8988T (cell line): ENCODE measurements around the gene SPIRE2.
"Not testable (repeated sequence)": the region's sequence is repeated elsewhere in the genome, so short reads cannot be mapped to it uniquely, and the experiment has no call there.

Source experiments
- DNase-seq: peaks from one replicate; pipeline ENCODE4 v3.0.0; 2011

SPIRE2 gene

DNA sequence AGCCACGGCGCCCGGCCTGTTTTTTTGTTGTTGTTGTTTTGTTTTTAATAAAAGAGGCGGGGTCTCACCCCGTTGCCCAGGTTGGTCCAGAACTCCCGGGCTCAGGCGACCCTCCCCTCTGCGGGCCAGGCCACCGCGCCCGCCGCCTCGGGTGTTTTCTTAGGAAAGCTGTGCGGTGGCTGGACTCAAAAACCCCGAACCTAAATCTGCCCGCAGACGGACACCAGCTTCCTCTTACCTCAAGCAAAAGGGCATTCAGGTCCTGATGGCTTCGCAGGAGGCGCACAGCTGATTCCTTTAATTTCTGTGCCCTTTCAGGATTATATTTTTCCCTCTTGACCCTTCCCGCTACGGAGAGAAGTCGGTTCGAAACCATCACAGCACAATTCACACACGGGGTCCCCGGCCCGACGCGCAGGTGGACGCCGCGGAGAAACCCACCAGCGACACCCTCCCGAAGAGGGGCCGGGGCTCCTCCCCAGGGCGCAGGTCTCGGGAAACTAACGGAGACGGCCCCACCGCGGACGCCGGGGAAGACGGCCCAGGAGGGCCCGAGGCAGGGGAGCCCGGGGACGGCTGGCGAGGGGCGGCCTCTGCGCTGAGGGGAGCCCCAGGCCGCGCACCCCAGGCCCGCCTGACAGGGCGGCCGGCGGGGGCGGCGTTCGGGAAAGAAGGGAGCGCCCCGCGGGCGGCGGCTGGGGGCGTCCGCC lies 12.5 kb upstream of the SPIRE2 start:
- DNase-seq = no peak

DNA sequence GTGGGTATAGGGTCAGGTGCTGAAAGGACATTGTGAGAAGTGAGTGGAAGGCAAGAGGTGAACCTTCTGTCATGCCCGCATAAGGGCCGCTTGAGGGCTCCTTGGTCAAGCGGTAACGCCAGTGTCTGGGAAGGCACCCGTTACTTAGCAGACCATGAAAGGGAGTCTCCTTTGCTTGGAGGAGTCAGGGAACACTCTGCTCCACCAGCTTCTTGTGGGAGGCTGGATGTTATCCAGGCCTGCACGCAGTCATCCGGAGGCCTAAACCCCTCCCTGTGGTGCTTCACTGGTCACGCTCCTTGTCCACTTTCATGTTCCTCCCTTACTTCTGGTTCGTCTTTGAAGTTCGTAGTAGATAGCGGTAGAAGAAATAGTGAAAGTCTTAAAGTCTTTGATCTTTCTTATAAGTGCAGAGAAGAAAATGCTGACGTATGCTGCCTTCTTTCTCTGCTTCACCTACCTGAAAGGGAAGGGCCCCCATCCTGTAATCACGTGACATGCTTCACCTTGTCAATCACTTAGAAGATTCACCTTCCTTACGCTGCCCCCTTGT lies 9.3 kb upstream of the SPIRE2 start:
- DNase-seq = not testable (repeated sequence)

DNA sequence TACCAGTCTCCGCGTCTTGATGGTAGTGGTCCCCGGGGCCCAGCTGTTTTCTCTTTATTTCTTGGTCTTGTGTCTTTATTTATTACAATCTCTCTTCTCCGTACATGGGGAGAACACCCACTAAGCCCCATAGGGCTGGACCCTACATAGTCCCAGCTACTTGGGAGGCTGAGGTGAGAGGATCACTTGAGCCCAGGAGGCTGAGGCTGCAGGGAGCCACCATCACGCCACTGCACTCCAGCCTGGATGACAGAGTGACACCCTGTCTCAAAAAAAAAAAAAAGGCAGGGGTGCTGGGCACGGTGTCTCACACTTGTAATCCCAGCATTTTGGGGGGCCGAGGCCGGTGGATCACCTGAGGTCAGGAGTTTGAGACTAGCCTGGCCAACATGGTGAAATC lies 8.8 kb upstream of the SPIRE2 start:
- not testable (repeated sequence) for DNase-seq

DNA sequence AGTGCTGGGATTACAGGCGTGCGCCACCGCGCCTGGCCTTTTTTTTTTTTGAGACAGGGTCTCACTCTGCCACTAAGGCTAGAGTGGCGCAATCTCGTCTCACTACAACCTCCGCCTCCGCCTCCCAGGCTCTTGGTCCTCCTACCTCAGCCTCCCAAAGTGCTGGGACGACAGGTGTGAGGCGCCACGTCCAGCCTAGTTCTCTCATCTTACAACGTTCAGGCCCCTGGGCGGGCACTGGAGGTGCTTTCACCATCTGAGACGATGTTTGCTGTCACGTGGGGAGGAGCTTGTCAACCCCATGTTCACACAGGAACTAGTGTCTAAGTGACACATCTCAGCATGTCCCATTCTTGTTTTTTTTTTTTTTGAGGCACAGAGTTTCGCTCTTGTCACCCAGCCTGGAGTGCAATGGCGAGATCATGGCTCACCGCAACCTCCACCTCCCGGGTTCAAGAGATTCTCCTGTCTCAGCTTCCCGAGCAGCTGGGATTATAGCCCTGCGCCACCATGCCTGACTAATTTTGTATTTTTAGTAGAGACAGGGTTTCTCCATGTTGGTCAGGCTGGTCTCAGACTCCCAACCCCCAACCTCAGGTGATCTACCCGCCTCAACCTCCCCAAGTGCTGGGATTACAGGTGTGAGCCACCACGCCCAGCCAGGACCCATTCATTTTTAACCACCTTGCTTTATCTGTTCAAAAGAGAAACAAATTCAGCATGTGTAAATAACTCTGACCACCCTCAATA lies 6.7 kb upstream of the SPIRE2 start:
- DNase-seq = no peak

DNA sequence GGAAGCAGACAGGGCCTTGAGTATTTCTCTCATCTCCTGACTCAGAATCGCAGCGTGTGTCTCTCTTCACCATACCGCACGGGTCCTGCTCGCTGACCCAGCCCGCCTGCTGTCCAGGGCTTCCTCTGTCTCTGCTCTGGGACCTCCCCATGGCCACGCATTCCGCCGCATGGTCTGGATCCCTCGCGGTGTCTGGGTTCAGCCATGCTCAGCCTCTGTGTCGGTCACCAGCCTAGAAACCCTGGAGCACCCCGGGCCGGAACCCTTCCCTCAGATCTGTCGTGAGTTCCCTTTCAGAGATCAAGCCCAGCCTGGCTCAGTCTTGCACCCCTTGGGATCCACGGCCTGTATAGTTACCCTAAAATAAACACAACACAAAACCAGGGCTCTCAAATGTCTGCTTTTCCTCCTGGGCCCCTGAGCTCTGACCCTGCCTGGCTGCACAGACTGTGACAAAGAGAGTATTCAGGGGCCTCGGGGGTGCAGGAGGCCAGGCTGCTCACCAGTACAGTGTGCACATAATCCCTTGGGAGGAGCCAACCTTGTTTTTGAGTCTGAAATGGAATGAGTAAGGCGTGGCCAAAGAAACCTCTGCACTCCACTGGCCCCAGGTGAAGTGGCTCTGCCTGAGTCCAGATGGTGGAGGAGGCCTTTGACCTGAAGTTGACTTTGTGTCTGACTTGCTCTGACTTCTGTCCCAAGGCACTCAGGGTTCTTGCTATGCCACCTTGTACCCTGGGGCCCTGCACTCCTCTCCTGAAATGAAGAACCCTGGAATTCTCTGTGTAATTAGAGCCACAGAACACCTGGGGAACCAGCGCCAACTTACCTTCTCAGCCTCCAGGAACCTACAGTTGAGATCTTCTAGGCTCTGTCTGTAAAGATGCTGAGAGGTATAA lies 5.8 kb upstream of the SPIRE2 start:
- no peak for DNase-seq

DNA sequence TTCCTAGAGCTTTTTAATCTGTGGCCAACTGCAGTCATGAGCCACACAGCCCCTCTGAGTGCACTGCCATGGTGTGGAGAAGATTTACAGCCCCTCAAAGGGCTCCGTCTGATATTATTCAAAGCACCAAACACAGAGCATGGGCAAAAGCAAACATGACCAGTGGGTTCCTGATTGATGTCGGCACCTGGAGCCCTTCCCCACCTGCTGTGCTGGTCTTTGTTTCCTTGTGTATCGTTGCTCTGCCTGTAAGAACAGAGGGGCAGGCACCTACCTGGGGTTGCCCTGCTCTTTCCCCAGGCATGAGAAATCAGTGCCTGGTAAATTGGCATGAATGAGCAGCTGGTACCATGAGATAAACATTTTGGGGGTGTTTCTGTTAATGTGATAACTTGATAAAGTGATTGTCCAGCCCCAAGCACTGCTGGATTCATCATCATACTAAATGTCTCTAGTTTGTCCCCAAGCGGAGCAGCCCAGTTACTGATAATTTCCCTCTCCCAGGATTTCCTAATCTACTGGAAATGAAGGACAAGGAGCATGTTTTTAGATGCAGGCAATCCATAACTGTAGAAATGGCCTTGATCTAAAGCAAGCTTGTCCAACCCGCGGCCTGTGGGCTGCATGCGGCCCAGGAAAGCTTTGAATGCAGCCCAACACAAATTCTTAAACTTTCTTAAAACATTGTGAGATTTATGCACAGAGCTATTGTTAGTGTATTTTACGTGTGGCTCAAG lies 5.0 kb upstream of the SPIRE2 start:
- no peak for DNase-seq

DNA sequence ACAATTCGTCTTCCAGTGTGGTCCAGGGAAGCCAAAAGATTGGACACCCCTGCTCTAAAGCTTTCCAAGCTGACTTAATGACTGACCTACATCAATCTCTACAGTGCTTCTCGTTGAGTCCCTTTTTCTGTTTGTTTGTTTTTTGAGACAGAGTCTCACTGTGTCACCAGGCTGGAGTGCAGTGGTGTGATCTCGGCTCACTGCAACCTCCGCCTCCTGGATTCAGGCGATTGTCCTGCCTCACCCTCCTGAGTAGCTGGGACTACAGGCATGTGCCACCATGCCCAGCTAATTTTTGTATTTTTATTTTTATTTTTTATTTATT lies 4.5 kb upstream of the SPIRE2 start:
- DNase-seq = not testable (repeated sequence)

DNA sequence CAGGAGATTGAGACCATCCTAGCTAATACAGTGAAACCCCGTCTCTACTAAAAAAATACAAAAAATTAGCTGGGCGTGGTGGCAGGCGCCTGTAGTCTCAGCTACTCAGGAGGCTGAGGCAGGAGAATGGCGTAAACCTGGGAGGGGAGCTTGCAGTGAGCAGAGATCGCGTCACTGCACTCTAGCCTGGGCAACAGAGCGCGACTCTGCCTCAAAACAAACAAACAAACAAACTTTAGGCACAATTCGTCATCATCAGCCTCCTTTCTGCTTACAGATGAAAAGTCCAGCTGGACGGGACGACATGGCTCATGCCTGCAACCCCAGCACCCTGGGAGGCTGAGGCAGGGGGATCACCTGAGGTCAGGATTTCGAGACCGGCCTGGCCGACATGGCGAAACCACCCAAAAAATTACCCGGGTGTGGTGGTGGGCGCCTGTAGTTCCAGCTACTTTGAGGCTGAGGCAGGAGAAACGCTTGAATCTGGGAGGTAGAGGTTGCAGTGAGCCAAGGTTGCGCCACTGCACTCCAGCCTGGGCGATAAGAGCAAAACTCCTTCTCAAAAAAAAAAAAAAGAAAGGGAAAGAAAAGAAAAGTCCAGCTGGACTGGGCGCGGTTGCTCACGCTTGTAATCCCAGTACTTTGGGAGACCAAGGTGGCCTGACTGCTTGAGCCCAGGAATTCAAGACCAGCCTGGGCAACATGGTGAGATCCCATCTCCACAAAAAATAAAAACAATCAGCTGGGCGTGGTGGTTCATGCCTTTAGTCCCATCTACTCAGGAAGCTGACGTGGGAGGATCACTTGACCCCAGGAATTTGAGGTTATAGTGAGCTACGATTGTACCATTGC lies 1.5 kb upstream of the SPIRE2 start:
- no peak for DNase-seq

DNA sequence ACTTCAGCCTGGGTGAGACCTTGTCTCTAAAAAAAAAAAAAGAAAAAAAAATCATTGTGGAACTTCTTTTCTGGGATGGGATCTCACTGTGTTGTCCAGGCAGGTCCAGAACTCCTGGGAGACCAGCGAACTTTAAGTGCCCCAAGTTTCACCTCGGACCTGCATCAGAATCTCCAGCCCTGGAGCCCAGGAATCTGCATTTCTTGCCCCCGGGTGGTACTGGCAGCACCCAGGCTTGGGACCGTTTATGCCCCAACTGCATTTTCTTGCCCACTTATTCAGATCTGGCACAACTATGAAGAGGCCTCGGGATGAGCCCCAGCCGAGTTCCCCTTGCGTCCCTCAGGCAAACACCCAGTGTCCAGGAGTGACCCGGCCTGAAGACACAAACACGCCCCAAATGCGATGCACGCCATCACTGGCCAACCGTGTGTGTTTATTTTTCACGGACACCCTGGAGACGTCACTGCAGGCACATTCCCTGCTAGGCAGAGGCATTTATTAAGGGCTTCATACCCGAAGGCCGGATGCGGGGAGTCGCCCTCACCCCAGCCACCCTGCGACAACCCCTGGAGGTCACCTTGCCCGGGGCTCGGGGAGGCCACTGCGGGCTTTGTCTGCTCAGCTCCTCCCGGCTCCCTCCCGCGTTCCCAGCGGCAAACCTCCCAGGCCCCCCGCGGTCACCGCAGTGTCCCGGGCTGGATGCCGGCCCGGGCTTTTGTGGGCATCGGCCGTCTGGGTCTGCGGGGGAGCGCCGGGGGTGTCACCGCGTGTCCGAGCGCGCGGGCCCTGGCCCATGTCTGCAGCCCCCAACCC lies 684 bp upstream of the SPIRE2 start:
- DNase-seq = no peak

DNA sequence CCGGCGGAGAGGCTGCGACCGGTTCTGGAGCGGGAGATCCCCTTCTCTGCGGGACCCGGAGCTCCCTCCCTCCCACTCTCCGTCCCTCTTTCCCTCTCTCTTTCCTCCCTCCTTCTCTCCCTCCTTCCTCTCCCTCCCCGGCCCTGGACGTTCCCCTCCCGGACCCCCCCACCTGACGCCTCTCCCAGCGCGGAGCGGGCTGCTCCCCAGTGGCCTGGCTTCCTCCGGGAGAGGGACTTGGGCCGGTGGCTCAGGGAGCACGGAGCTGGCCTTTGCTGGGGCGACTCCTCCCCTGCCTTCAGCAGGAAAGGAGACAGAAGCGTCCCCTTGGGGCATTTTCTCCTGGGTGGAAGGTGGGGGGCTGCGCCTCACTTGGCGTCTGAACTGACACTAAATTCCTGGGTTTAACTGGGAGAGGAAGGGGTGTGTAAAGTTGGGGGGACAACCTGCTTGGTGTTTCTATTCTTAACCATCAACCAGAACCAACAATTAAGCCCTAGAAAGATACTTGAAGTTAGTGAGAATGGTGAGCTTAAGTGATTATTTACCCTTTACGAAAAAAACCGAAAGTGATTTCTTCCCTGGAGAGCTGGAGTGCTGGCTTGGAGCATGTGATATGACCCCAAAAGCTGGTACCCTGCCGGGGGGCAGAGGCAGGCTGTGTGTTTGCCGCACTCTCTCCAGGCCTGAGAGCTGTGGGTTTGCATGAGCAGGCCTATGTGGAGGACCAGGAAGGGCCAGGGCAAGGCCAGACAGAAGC lies 775 bp downstream of the SPIRE2 start:
- DNase-seq = no peak

DNA sequence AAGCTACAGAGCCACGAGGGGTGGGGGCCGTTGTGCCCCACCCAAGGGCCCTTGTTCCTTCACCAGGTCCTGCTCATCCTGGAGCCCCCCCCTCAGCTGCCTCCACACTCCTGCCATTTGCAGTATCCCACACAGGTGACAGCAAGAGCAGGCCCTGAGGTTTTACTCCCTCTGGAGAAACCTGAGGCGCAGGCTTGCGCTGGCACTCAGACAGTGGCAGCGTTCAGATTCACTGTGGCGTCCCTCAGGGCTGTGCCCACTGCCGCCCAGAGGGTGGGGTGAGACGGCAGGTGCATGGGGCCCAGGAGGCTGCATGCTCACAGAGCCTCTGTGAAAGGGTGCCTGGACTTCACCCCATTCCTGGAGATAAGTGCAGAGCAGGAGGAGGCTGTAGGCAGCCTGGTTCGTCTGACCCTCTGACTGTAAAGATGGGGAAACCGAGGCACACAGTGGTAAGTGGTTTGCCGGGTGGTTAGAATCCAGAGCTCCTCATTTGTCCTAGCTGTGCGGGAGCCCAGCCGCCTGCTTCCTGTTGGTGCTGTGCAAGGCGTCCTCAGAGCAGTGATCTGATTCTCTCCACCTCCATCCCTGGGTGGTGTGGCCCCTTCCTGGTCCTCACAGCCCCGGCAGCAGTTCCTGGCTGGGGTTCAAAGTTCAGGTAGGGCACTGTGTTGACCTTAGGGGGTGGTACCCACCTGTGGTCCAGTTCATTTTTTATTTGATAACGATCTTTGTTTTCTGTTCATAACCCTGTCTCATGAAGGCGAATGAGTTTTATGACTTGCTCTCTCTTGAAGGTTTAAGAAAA lies 1.6 kb downstream of the SPIRE2 start:
- no peak for DNase-seq

DNA sequence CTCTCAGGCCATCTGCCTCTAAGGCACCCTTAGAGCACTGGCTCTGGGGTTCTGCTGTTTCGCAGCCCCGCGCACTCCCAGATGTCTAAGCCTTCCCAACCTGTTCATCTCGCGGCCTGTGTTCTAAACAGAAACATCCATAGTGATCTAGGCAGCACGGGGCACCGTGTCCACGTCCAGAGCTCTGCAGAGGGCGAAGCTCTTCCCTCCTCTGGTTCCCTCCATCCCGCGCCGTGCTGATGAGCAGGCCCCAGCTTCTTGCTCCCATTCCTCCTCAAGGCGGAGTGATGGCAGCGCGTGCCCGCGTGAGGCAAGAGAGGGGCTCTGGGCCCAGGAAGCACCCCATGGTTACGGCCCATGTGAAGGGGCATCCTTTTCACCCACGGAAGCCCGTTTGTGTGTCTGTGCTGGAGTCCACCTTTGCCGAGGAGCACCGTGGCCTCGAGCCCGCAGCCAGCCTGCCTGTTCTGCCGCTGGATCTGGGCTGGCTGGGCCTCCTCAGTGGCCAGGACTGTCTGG lies 3.6 kb downstream of the SPIRE2 start:
- no peak for DNase-seq

DNA sequence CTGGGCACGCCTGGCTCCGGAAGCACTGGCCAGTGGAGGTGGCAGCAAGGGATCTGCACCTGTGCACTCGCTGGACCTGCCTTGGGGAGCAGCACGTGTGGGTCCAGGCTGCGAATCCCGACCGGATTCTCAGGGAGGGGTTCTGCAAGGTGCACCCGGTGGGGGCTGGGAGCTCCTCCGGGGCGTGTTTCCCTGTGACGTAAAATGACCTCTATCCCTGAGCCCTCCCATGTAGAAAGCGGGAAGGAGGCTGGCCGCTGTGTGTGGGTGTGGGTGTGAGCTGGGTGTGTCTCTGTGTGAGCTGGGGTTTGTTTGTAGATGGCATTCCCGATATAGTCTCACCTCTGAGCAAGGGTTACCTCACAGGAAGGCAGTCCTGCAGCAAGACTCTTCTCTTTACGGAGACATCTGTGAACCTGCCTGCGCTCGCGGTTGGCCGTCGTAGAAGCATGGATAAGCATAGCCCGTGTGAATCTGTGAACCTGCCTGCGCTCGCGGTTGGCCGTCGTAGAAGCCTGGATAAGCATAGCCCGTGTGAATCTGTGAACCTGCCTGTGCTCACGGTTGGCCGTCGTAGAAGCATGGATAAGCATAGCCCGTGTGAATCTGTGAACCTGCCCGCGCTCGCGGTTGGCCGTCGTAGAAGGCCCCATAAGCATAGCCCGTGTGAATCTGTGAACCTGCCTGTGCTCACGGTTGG lies 5.5 kb downstream of the SPIRE2 start:
- DNase-seq = not testable (repeated sequence)

DNA sequence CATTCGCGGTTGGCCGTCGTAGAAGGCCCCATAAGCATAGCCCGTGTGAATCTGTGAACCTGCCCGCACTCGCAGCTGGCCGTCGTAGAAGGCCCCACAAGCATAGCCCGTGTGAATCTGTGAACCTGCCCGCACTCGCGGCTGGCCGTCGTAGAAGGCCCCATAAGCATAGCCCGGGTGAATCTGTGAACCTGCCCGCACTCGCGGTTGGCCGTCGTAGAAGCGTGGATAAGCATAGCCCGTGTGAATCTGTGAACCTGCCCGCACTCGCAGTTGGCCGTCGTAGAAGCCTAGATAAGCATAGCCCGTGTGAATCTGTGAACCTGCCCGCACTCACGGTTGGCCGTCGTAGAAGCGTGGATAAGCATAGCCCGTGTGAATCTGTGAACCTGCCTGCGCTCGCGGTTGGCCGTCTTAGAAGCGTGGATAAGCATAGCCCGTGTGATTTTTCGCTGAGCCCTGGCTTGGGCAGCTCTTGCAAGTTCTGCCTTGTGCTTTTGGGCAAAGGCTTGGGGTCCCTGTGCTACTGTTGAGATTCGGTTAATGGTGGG lies 6.6 kb downstream of the SPIRE2 start:
- DNase-seq = not testable (repeated sequence)

DNA sequence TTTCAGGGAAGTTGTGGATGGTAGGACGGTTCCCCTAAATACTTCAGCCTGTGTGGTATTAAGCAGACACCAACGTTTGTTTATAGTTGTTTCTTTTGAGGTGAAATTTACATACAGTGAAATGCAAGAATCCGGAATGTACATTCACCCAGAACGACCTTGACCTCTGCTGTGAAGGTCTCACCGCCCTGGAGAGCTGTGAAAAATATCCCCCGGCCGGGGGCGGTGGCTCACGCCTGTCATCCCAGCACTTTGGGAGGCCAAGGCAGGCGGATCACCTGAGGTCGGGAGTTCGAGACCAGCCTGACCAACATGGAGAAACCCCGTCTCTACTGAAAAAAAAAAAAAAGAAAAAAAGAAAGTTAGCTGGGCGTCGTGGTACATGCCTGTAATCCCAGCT lies 8.2 kb downstream of the SPIRE2 start:
- DNase-seq = not testable (repeated sequence)

DNA sequence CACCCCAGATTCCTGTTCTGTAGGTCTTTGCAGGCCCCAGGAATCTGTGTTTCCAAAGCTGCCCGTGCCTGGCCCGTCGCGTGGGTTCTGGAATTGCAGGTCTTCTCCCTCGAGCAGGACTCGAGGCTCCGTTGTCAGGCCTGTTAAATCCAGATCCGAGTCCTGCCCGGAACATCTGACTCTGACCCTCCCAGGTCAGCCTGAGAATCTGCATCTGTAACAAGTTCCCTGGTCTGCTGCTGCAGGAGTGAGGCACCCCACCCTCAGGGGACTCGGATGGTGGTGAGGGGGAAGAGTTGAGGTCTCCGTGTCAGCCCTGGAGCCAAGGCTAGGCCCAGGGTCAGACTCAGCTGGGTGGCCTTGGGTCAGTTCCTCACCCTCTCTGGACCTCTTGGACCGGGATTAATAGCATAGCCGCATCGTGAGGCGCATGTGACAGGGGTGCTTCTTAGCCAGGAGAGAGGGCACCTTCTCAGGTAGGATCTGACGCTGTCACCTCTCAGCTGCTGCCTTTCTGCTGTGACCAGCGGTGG lies 8.8 kb downstream of the SPIRE2 start:
- DNase-seq = no peak

DNA sequence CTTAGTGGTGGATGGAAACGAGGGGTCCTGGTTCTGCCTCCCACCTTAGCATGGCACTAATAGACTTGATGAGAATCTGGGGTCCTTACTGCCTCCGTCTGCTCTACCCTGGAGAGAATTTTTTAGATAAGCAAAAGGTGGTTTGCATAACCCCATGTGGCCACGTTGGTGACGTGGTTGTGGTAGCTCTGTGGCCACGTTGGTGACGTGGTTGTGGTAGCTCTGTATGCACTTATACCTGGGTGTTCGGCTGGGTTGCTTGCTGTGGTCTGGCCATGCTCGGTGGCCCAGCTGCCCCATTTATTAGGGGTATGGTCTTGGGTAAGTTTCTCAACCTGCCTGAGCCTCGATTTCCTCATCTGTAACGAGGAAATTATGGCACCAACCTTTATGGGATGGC lies 13.0 kb downstream of the SPIRE2 start:
- no peak for DNase-seq
